ENCODE data around the gene COL4A6. TPM values are rescaled to one million over a fixed set of nuclear protein-coding genes. Genes with fewer than 3 reads are reported as not detected.

COL4A6 gene
- total and polyA plus RNA-seq, 2 of the 8 experiments (the other 6 are each of a cell fraction or from before 2014, with no cell fraction given) = 5.9 to 11.8 TPM

DNA sequence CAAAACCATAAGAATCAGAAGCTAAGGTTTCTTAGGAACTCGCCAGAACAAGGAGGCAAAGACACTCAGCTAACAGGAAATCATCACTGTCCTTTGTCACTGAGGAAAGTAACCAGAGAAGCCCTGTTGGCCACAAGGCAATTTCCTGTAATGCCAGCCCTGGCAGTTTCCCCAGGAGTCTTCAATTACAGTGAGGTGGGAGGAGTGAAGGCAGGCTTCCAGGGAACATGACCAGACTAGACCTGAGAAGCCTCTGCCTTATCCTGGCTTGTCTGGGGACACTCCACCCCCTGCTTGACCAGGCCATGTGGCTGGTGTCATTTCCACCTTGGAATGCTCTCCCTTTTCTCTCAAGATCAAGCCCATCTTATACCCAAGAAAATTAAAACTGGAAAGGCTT, 125.3 kb downstream of the COL4A6 start:
- H2BK20ac ChIP-seq (ENCODE audit: low read length) = no peak overlapping the region
- H4K20me1 ChIP-seq (replicated peaks in 1 of 2; ENCODE audit: control insufficient read depth in 1 of 2, insufficient read depth in 2 of 2, low read length in 2 of 2) = no peaks in the 10 kb centered on the region
- DNase-seq (ENCODE audit: low read depth in 1 of 2, low spot score in 2 of 2) (peak in 1 of 2 experiments; percentile 43), FAIRE-seq (peak; percentile 60)
- no peak overlapping the region for H3K4me2 ChIP-seq (ENCODE audit: insufficient read depth in 1 of 2, low read depth in 2 of 2, low read length in 2 of 2)
- H4K5ac ChIP-seq (ENCODE audit: insufficient read length, low read depth, low read length) = no peak overlapping the region
- H3K4me3 ChIP-seq (ENCODE audit: extremely low read depth in 1 of 4, insufficient read depth in 2 of 4, low read depth in 3 of 4, low read length in 4 of 4) = no peak overlapping the region
- no peaks in the 10 kb centered on the region; a peak in 1 of 7 replicates for H3K27me3 ChIP-seq (replicated peaks in 1 of 4; ENCODE audit: control insufficient read depth in 3 of 4, extremely low read depth in 1 of 4, insufficient read depth in 3 of 4, low read length in 3 of 4)
- H2AK5ac ChIP-seq (ENCODE audit: low read depth, low read length) = no peak overlapping the region
- no peaks in the 10 kb centered on the region for H3K23me2 ChIP-seq (ENCODE audit: low read depth, low read length)
- H3K36me3 ChIP-seq (ENCODE audit: control insufficient read depth in 2 of 4, insufficient read depth in 4 of 4, low read length in 3 of 4) = no peaks in the 10 kb centered on the region
- no peaks in the 10 kb centered on the region for H3K9me3 ChIP-seq (ENCODE audit: insufficient read depth in 2 of 2, low read depth in 1 of 2, low read length in 1 of 2)
- H2BK12ac ChIP-seq (ENCODE audit: low read depth, low read length) = no peak overlapping the region
- H2BK120ac ChIP-seq (replicated peaks; ENCODE audit: low read depth, low read length) = no peak overlapping the region
- no peak overlapping the region for H4K8ac ChIP-seq (ENCODE audit: extremely low read depth, insufficient read depth, low read length)
- H3K18ac ChIP-seq (ENCODE audit: extremely low read depth, low read length) = no peak overlapping the region
- 60% methylated on average over 1 of the region's 1 CpG; no CpG with 5 or more reads in 1 of the 2 experiments for WGBS, 2 experiments (ENCODE audit: extremely low coverage in 1 of 2, insufficient coverage in 1 of 2, insufficient read length in 1 of 2, insufficient replicate concordance in 2 of 2, low coverage in 1 of 2, low lambda C conversion rate in 2 of 2, missing lambda C conversion rate in 1 of 2)
- H3K4ac ChIP-seq (replicated peaks; ENCODE audit: insufficient read length, low read depth, low read length) = no peak overlapping the region
- H3K79me1 ChIP-seq (ENCODE audit: low read depth, low read length) = no peaks in the 10 kb centered on the region
- H3K4me1 ChIP-seq (replicated peaks in 1 of 4; ENCODE audit: control insufficient read depth in 3 of 4, insufficient read depth in 4 of 4, low read length in 3 of 4) = no peaks in the 10 kb centered on the region
- no peak overlapping the region for H2AFZ ChIP-seq (ENCODE audit: low read length)
- no peak overlapping the region for H3K9ac ChIP-seq (replicated peaks in 1 of 4; ENCODE audit: extremely low read depth in 1 of 4, low read depth in 3 of 4, low read length in 3 of 4)
- no peak overlapping the region for H4K91ac ChIP-seq (replicated peaks; ENCODE audit: insufficient read length, low read length)
- ChIA-PET CTCF (ENCODE audit: partially characterized antibody) (interaction anchor here (1.0 kb wide), 1 partner anchor 9 kb away, joined by 3 read pairs; no protein-coding TSS in a partner anchor), POLR2A (ENCODE audit: partially characterized antibody) (no interaction called here)
- no peak overlapping the region for H2BK15ac ChIP-seq (ENCODE audit: low read length)
- no peak overlapping the region for H3K56ac ChIP-seq (replicated peaks; ENCODE audit: insufficient read length, low read depth, low read length)
- H2BK5ac ChIP-seq (ENCODE audit: low read depth, low read length) = no peak overlapping the region
- TF ChIP-seq GTF2F1 (IDR thresholded peaks at IDR 0.05; ENCODE audit: borderline replicate concordance, low read depth, low read length) (no peak), CHD2 (IDR thresholded peaks at IDR 0.05; ENCODE audit: low read length) (no peak), SUZ12 (IDR thresholded peaks at IDR 0.05; ENCODE audit: low read length) (no peak)
- H3K27ac ChIP-seq (ENCODE audit: low read depth, low read length) = no peak overlapping the region
- H3K79me2 ChIP-seq (ENCODE audit: control insufficient read depth in 1 of 2, insufficient read depth in 2 of 2, low read length in 2 of 2) = no peaks in the 10 kb centered on the region
- no peak overlapping the region for H3K23ac ChIP-seq (ENCODE audit: insufficient read length)
- no peak overlapping the region for H3K14ac ChIP-seq (ENCODE audit: insufficient read length)

Data from H1 (cell line).